B cell (primary cell): ENCODE data around the gene RETREG1. TPM values are rescaled to one million over a fixed set of nuclear protein-coding genes. Genes with fewer than 3 reads are reported as not detected.

Source experiments
- ATAC-seq: fragments of 200-7000 bp; cut with Tn5 transposase; one replicate; pipeline ENCODE4 v1.10.0; 2021; ENCODE audit warnings: low read depth, mild to moderate bottlenecking, moderate number of reproducible peaks, moderate library complexity
- CTCF ChIA-PET: fragments of 350-600 bp; sonication (Branson Sonifier 250); formaldehyde crosslinking; loops from one replicate; lab custom pipeline; 2021; ENCODE audit warnings: antibody characterized with exemption, inconsistent platforms; lab: Charles Lee
- POLR2A ChIA-PET: fragments of 350-600 bp; sonication (Branson Sonifier 250); formaldehyde crosslinking; loops from one replicate; lab custom pipeline; 2021; ENCODE audit warnings: antibody characterized with exemption; lab: Charles Lee
- DNase-seq: peaks from one replicate; pipeline ENCODE4 v3.0.0; 2013
- H2AFZ ChIP-seq: 2 replicates; pipeline ENCODE4 v1.6.1; 2012; ENCODE audit warnings: mild to moderate bottlenecking, low read depth, low read length; ENCODE audit not compliant: insufficient read depth, poor library complexity, severe bottlenecking
- H3K27ac ChIP-seq, 2 donors: 1 replicate in 1 of 2; 2 replicates in 1 of 2; pipeline ENCODE4 v1.5.1; 2012 to 2013; ENCODE audit warnings: low read length in 2 of 2, mild to moderate bottlenecking in 2 of 2, moderate library complexity in 1 of 2
- H3K27me3 ChIP-seq, 4 experiments: fragments of 200-600 bp in 1 of 4; sonication (generic) in 1 of 4; replicated peaks in 1 of 4; 1 replicate in 2 of 4; 2 replicates in 2 of 4; pipeline versions ENCODE4 v1.6.1 to v1.7.0; 2013 to 2016; ENCODE audit warnings: low read length in 3 of 4, mild to moderate bottlenecking in 2 of 4, mixed read lengths in 1 of 4, moderate library complexity in 1 of 4; ENCODE audit not compliant: insufficient read depth in 4 of 4, control insufficient read depth in 3 of 4; ENCODE audit errors: control extremely low read depth in 1 of 4
- H3K36me3 ChIP-seq, 2 experiments: replicated peaks in 1 of 2; 1 replicate in 1 of 2; 2 replicates in 1 of 2; pipeline versions ENCODE4 v1.6.1 to v1.7.1; 2013; ENCODE audit warnings: low read length in 1 of 2; ENCODE audit not compliant: insufficient read depth in 2 of 2, control insufficient read depth in 1 of 2; ENCODE audit errors: control extremely low read depth in 1 of 2, extremely low read depth in 1 of 2
- H3K4me1 ChIP-seq, 2 donors: fragments of 200-600 bp in 1 of 2; sonication (generic) in 1 of 2; 1 replicate in 1 of 2; 2 replicates in 1 of 2; pipeline versions ENCODE4 v1.5.1 to v1.6.1; 2013 to 2017; ENCODE audit warnings: low read length in 2 of 2; ENCODE audit not compliant: control insufficient read depth in 2 of 2, insufficient read depth in 2 of 2
- H3K4me2 ChIP-seq: replicated peaks from 2 replicates; pipeline ENCODE3; 2012; ENCODE audit warnings: mild to moderate bottlenecking, low read depth, low read length; ENCODE audit not compliant: poor library complexity, severe bottlenecking
- H3K4me3 ChIP-seq, 5 experiments: fragments of 200-600 bp in 1 of 5; sonication (generic) in 1 of 5; 1 replicate in 3 of 5; 2 replicates in 2 of 5; pipeline versions ENCODE4 v1.5.1 to v1.7.0; 2011 to 2016; ENCODE audit warnings: low read length in 4 of 5, mild to moderate bottlenecking in 4 of 5, low read depth in 2 of 5, control low read depth in 1 of 5, moderate library complexity in 1 of 5; ENCODE audit not compliant: insufficient read depth in 1 of 5; ENCODE audit errors: control extremely low read depth in 1 of 5, extremely low read depth in 1 of 5
- H3K79me2 ChIP-seq: fragments of 200-600 bp; sonication (generic); one replicate; pipeline ENCODE4 v1.6.0; 2016; ENCODE audit warnings: low read length; ENCODE audit not compliant: control insufficient read depth, insufficient read depth
- H3K9ac ChIP-seq: fragments of 200-600 bp; sonication (generic); 2 replicates; pipeline ENCODE4 v1.6.1; 2017; ENCODE audit warnings: mild to moderate bottlenecking, low read length, moderate library complexity
- H3K9me3 ChIP-seq, 3 donors: one replicate each; pipeline versions ENCODE4 v1.6.1 to v1.7.1; 2013; ENCODE audit warnings: low read length in 2 of 3; ENCODE audit not compliant: control insufficient read depth in 2 of 3, insufficient read depth in 1 of 3; ENCODE audit errors: control extremely low read depth in 1 of 3
- H4K20me1 ChIP-seq: 2 replicates; pipeline ENCODE4 v1.6.0; 2012; ENCODE audit warnings: mild to moderate bottlenecking, low read length; ENCODE audit not compliant: insufficient read depth, control insufficient read depth, poor library complexity, severe bottlenecking
- H3K27ac Mint-ChIP-seq: one replicate; pipeline ENCODE4 v1.8.0; 2021; ENCODE audit warnings: mixed read lengths
- H3K27me3 Mint-ChIP-seq: one replicate; pipeline ENCODE4 v1.8.0; 2021; ENCODE audit warnings: mixed read lengths
- H3K4me1 Mint-ChIP-seq: one replicate; pipeline ENCODE4 v1.8.0; 2021; ENCODE audit warnings: mixed read lengths
- H3K4me3 Mint-ChIP-seq: one replicate; pipeline ENCODE4 v1.8.0; 2021; ENCODE audit warnings: mixed read lengths
- H3K9me3 Mint-ChIP-seq: one replicate; pipeline ENCODE4 v1.8.0; 2022; ENCODE audit warnings: mixed read lengths; ENCODE audit not compliant: insufficient read depth
- CTCF ChIP-seq: fragments of 200-600 bp; IDR thresholded peaks from one replicate; pipeline ENCODE4 v1.8.0; 2022; ENCODE audit warnings: antibody characterized with exemption, mild to moderate bottlenecking
- EZH2 ChIP-seq: IDR thresholded peaks from 2 replicates; pipeline ENCODE4 v1.6.1; 2012; ENCODE audit warnings: borderline replicate concordance, low read depth, mild to moderate bottlenecking, moderate library complexity, low read length; ENCODE audit not compliant: insufficient read depth, poor library complexity, severe bottlenecking
- WGBS: methylation state at CpG from one replicate; pipeline ENCODE4 v1.1.5; 2013; ENCODE audit warnings: missing lambda C conversion rate; ENCODE audit not compliant: insufficient coverage; 5-methylcytosine and 5-hydroxymethylcytosine counted together
- intact Hi-C: fragments of 100-400 bp; cut with micrococcal nuclease; formaldehyde crosslinking; loops from one replicate; pipeline ENCODE4 v1.10.0; 2022
- polyA plus RNA-seq: library from polyadenylated mRNA; depleted of rRNA; stranded (reverse); fragments of >200 nt; gene quantifications from 2 replicates; pipeline ENCODE4 v1.2.3, GENCODE V29; 2012
- total RNA-seq, 2 donors: library from RNA; stranded (reverse); fragments of 120-200 nt in 1 of 2; gene quantifications; 1 replicate in 1 of 2; 2 replicates in 1 of 2; pipeline versions ENCODE4 v1.2.3 to v1.2.4, GENCODE V29; 2013 to 2022

The RETREG1 gene
- total and polyA plus RNA-seq, 2 donors (not counting 1 experiment from before 2014, with no cell fraction given), result 5.1 to 12.9 TPM

GRCh38 chr5:16659536-16659935 lies 42.7 kb upstream of the RETREG1 start:
- intact Hi-C loops, result no loop called here
- peaks cover 0 to 3% (median 0%) of the 10 kb centered on the region in 3 donors for H3K9me3 ChIP-seq
- no peak overlapping the region for H3K4me3 ChIP-seq
- Mint-ChIP-seq H3K27ac (no peak overlapping the region), H3K4me1 (no peaks in the 10 kb centered on the region), H3K4me3 (no peak overlapping the region), H3K27me3 (no peaks in the 10 kb centered on the region), H3K9me3 (no peaks in the 10 kb centered on the region)
- ATAC-seq (no peak), DNase-seq (no peak)
- no peaks in the 10 kb centered on the region for H3K4me1 ChIP-seq
- ChIA-PET CTCF (no interaction called here), POLR2A (no interaction called here)
- H3K4me2 ChIP-seq, result no peak overlapping the region
- H3K27me3 ChIP-seq, result no peaks in the 10 kb centered on the region
- H3K36me3 ChIP-seq, result no peaks in the 10 kb centered on the region
- H3K9ac ChIP-seq, result no peak overlapping the region
- H2AFZ ChIP-seq, result no peak overlapping the region
- H3K27ac ChIP-seq, result no peak overlapping the region
- TF ChIP-seq EZH2 (no peak), CTCF (no peak)
- H3K79me2 ChIP-seq, result no peaks in the 10 kb centered on the region
- no CpG with 5 or more reads among the region's 1 CpG for whole genome bisulfite sequencing
- H4K20me1 ChIP-seq, result no peaks in the 10 kb centered on the region

GRCh38 chr5:16656561-16657191 lies 39.9 kb upstream of the RETREG1 start:
- H3K4me2 ChIP-seq, result no peak overlapping the region
- TF ChIP-seq CTCF (no peak), EZH2 (no peak)
- DNase-seq (no peak), ATAC-seq (no peak)
- H3K27ac ChIP-seq, result no peak overlapping the region
- CTCF ChIA-PET, result no interaction called here
- H3K9me3 ChIP-seq, result peaks cover 0 to 3% (median 0%) of the 10 kb centered on the region in 3 donors
- Mint-ChIP-seq H3K27ac (no peak overlapping the region), H3K9me3 (no peaks in the 10 kb centered on the region), H3K4me1 (no peaks in the 10 kb centered on the region), H3K27me3 (no peaks in the 10 kb centered on the region), H3K4me3 (no peak overlapping the region)
- WGBS, result 82% methylated on average over 2 of the region's 2 CpGs
- intact Hi-C loops, result no loop called here
- H3K4me1 ChIP-seq, result no peaks in the 10 kb centered on the region
- no peak overlapping the region for H3K9ac ChIP-seq
- no peak overlapping the region for H2AFZ ChIP-seq
- H3K36me3 ChIP-seq, result no peaks in the 10 kb centered on the region
- POLR2A ChIA-PET, result no interaction called here
- H4K20me1 ChIP-seq, result no peaks in the 10 kb centered on the region
- no peak overlapping the region for H3K4me3 ChIP-seq
- H3K79me2 ChIP-seq, result no peaks in the 10 kb centered on the region
- no peaks in the 10 kb centered on the region for H3K27me3 ChIP-seq
